CD4-positive, CD25-positive, alpha-beta regulatory T cell (primary cell): ENCODE results near the gene SLC39A7. TPM values are rescaled to one million over a fixed set of nuclear protein-coding genes. Genes with fewer than 3 reads are reported as not detected.

ENCODE experiments used
- ATAC-seq, 2 donors: fragments of 150-1000 bp; cut with Tn5 transposase; one replicate each; pipeline ENCODE4 v1.10.0; 2021; ENCODE audit warnings: low read depth in 2 of 2, moderate number of reproducible peaks in 2 of 2, moderate library complexity in 1 of 2
- DNase-seq, 3 donors: peaks; one replicate each; pipeline versions ENCODE4 v3.0.0 to v3.0.0-alpha.2; 2012 to 2022; ENCODE audit warnings: mixed read lengths in 1 of 3
- H3K27ac ChIP-seq: one replicate; pipeline ENCODE4 v1.7.0; 2013; ENCODE audit warnings: mild to moderate bottlenecking, low read length; ENCODE audit not compliant: insufficient read depth, poor library complexity, severe bottlenecking
- H3K27me3 ChIP-seq: one replicate; pipeline ENCODE4 v1.7.0; 2013; ENCODE audit warnings: low read length; ENCODE audit not compliant: control insufficient read depth, insufficient read depth
- H3K36me3 ChIP-seq: one replicate; pipeline ENCODE4 v1.7.0; 2013; ENCODE audit warnings: mild to moderate bottlenecking, low read length, moderate library complexity; ENCODE audit not compliant: control insufficient read depth, insufficient read depth
- H3K4me1 ChIP-seq: 2 replicates; pipeline ENCODE4 v1.7.0; 2013; ENCODE audit warnings: mild to moderate bottlenecking, low read length; ENCODE audit not compliant: insufficient read depth, control insufficient read depth, poor library complexity, severe bottlenecking
- H3K4me3 ChIP-seq: one replicate; pipeline ENCODE4 v1.7.0; 2013; ENCODE audit warnings: low read depth, mild to moderate bottlenecking, low read length, moderate library complexity
- H3K9me3 ChIP-seq, 2 experiments: 1 replicate in 1 of 2; 2 replicates in 1 of 2; pipeline ENCODE4 v1.7.0; 2013; ENCODE audit warnings: low read length in 2 of 2, mild to moderate bottlenecking in 1 of 2, moderate library complexity in 1 of 2; ENCODE audit not compliant: control insufficient read depth in 2 of 2
- H3K27ac Mint-ChIP-seq, 3 donors: one replicate each; pipeline ENCODE4 v1.8.0; 2020 to 2022; ENCODE audit warnings: mild to moderate bottlenecking in 3 of 3, mixed read lengths in 3 of 3, moderate library complexity in 2 of 3
- H3K27me3 Mint-ChIP-seq: one replicate; pipeline ENCODE4 v1.8.0; 2022; ENCODE audit warnings: mild to moderate bottlenecking, mixed read lengths
- H3K36me3 Mint-ChIP-seq: one replicate; pipeline ENCODE4 v1.8.0; 2020; ENCODE audit warnings: mixed read lengths
- H3K4me1 Mint-ChIP-seq, 4 donors: one replicate each; pipeline ENCODE4 v1.8.0; 2020 to 2022; ENCODE audit warnings: mixed read lengths in 4 of 4, mild to moderate bottlenecking in 1 of 4
- H3K4me3 Mint-ChIP-seq, 4 donors: one replicate each; pipeline ENCODE4 v1.8.0; 2020 to 2022; ENCODE audit warnings: mild to moderate bottlenecking in 4 of 4, mixed read lengths in 4 of 4, moderate library complexity in 3 of 4
- H3K9me3 Mint-ChIP-seq, 7 donors: one replicate each; pipeline ENCODE4 v1.8.0; 2020 to 2022; ENCODE audit warnings: mixed read lengths in 7 of 7, mild to moderate bottlenecking in 3 of 7, moderate library complexity in 2 of 7
- polyA plus RNA-seq, 4 donors: library from polyadenylated mRNA; unstranded; fragments of 300-500 nt; fragmentation: Illumina TruSeq; gene quantifications; one replicate each; pipeline ENCODE4 v1.2.3, GENCODE V29; 2021
- total RNA-seq: library from RNA; stranded (reverse); gene quantifications from one replicate; pipeline ENCODE4 v1.2.3, GENCODE V29; 2022

SLC39A7 gene
- total and polyA plus RNA-seq, 5 donors from 2014 or later = 11.4 to 27.3 (median 24.1) TPM

- no peak overlapping the region for H3K27ac ChIP-seq
- ATAC-seq (no peak), DNase-seq (no peak)
- Mint-ChIP-seq H3K4me1 (no peaks in the 10 kb centered on the region), H3K4me3 (no peak overlapping the region), H3K9me3 (peaks cover 0 to 1% (median 0%) of the 10 kb centered on the region in 7 donors), H3K27ac (peak overlapping the region in 1 of 3 donors; percentile 73), H3K27me3 (peaks cover 21% of the 10 kb centered on the region), H3K36me3 (no peaks in the 10 kb centered on the region)
- no peaks in the 10 kb centered on the region for H3K27me3 ChIP-seq
- H3K4me3 ChIP-seq = no peak overlapping the region
- no peaks in the 10 kb centered on the region for H3K9me3 ChIP-seq
- no peaks in the 10 kb centered on the region for H3K4me1 ChIP-seq
- H3K36me3 ChIP-seq = no peaks in the 10 kb centered on the region
Measured at GRCh38 chr6:33171880-33172687, 28.6 kb upstream of the SLC39A7 start.

GRCh38 chr6:33172688-33173534, 27.8 kb upstream of the SLC39A7 start:
- no peaks in the 10 kb centered on the region for H3K27me3 ChIP-seq
- H3K27ac ChIP-seq = no peak overlapping the region
- Mint-ChIP-seq H3K4me3 (no peak overlapping the region), H3K36me3 (no peaks in the 10 kb centered on the region), H3K9me3 (peaks cover 0 to 1% (median 0%) of the 10 kb centered on the region in 7 donors), H3K27ac (peak overlapping the region in 2 of 3 donors; percentile 60 to 73), H3K4me1 (no peaks in the 10 kb centered on the region), H3K27me3 (peaks cover 25% of the 10 kb centered on the region)
- H3K4me1 ChIP-seq = no peaks in the 10 kb centered on the region
- ATAC-seq = no peak
- no peaks in the 10 kb centered on the region for H3K36me3 ChIP-seq
- H3K4me3 ChIP-seq = no peak overlapping the region
- DNase-seq = no peak
- H3K9me3 ChIP-seq = no peaks in the 10 kb centered on the region

GRCh38 chr6:33173535-33174180, 27.0 kb upstream of the SLC39A7 start:
- H3K9me3 ChIP-seq = no peaks in the 10 kb centered on the region
- no peaks in the 10 kb centered on the region for H3K27me3 ChIP-seq
- Mint-ChIP-seq H3K4me1 (peaks cover 0 to 2% (median 0%) of the 10 kb centered on the region in 4 donors), H3K9me3 (peaks cover 0 to 1% (median 0%) of the 10 kb centered on the region in 7 donors), H3K27me3 (peaks cover 26% of the 10 kb centered on the region), H3K27ac (no peak overlapping the region), H3K36me3 (peaks cover 3% of the 10 kb centered on the region), H3K4me3 (no peak overlapping the region)
- no peak overlapping the region for H3K4me3 ChIP-seq
- ATAC-seq (no peak), DNase-seq (no peak)
- H3K36me3 ChIP-seq = no peaks in the 10 kb centered on the region
- no peaks in the 10 kb centered on the region for H3K4me1 ChIP-seq
- H3K27ac ChIP-seq = no peak overlapping the region

- peaks cover 3% of the 10 kb centered on the region for H3K36me3 Mint-ChIP-seq
Measured at GRCh38 chr6:33174784-33175183, 25.9 kb upstream of the SLC39A7 start.

GRCh38 chr6:33175436-33176069, 25.1 kb upstream of the SLC39A7 start:
- Mint-ChIP-seq H3K9me3 (peaks cover 0 to 1% (median 0%) of the 10 kb centered on the region in 7 donors), H3K36me3 (peaks cover 3% of the 10 kb centered on the region), H3K27me3 (peaks cover 22% of the 10 kb centered on the region), H3K4me1 (peaks cover 0 to 2% (median 0%) of the 10 kb centered on the region in 4 donors), H3K27ac (no peak overlapping the region), H3K4me3 (no peak overlapping the region)
- H3K27ac ChIP-seq = no peak overlapping the region
- no peak for DNase-seq
- ATAC-seq = no peak
- H3K9me3 ChIP-seq = no peaks in the 10 kb centered on the region
- H3K36me3 ChIP-seq = no peaks in the 10 kb centered on the region
- no peaks in the 10 kb centered on the region for H3K4me1 ChIP-seq
- no peak overlapping the region for H3K4me3 ChIP-seq
- H3K27me3 ChIP-seq = no peaks in the 10 kb centered on the region

More at GRCh38 chr6:33174784-33175183, 25.9 kb upstream of the SLC39A7 start:
- DNase-seq = no peak
- H3K36me3 ChIP-seq = no peaks in the 10 kb centered on the region
- H3K27ac ChIP-seq = no peak overlapping the region
- H3K4me3 Mint-ChIP-seq = no peak overlapping the region
- H3K27ac Mint-ChIP-seq = no peak overlapping the region
- no peak overlapping the region for H3K4me3 ChIP-seq
- peaks cover 22% of the 10 kb centered on the region for H3K27me3 Mint-ChIP-seq
- H3K9me3 Mint-ChIP-seq = peaks cover 0 to 1% (median 0%) of the 10 kb centered on the region in 7 donors
- H3K27me3 ChIP-seq = no peaks in the 10 kb centered on the region
- ATAC-seq = no peak
- H3K4me1 ChIP-seq = no peaks in the 10 kb centered on the region
- no peaks in the 10 kb centered on the region for H3K9me3 ChIP-seq
- H3K4me1 Mint-ChIP-seq = peaks cover 0 to 2% (median 0%) of the 10 kb centered on the region in 4 donors

GRCh38 chr6:33176906-33177305, 23.8 kb upstream of the SLC39A7 start:
- H3K27ac ChIP-seq = no peak overlapping the region
- Mint-ChIP-seq H3K4me3 (no peak overlapping the region), H3K4me1 (peaks cover 0 to 2% (median under 1%) of the 10 kb centered on the region in 4 donors), H3K9me3 (peaks cover 0 to 1% (median 0%) of the 10 kb centered on the region in 7 donors), H3K27ac (no peak overlapping the region), H3K36me3 (peaks cover 3% of the 10 kb centered on the region), H3K27me3 (peaks cover 22% of the 10 kb centered on the region)
- H3K4me3 ChIP-seq = no peak overlapping the region
- DNase-seq (no peak), ATAC-seq (no peak)
- H3K36me3 ChIP-seq = no peaks in the 10 kb centered on the region
- no peaks in the 10 kb centered on the region for H3K9me3 ChIP-seq
- no peaks in the 10 kb centered on the region for H3K4me1 ChIP-seq
- no peaks in the 10 kb centered on the region for H3K27me3 ChIP-seq
